Measurements from ENCODE around the gene CD55.

Gene CD55

GRCh38 chr1:207405814-207406213 is 84.3 kb downstream of the CD55 start:
- TF ChIP-seq CTCF (IDR thresholded peaks at IDR 0.05; ENCODE audit: low read depth, low read length, missing control alignments) = no peak
- Histone ChIP-seq H3K4me3 (ENCODE audit: low read depth, low read length) (no peak overlapping the region), H3K36me3 (replicated peaks) (no peaks in the 10 kb centered on the region), H3K27me3 (replicated peaks) (no peaks in the 10 kb centered on the region), H3K27ac (no peak overlapping the region)
- DNase-seq = no peak
- in situ Hi-C loops (cut with HindIII; ENCODE audit: low pct_ligation_motif_present, low sequenced_read_pairs) = loop anchor here (25.0 kb wide), 1 partner anchor 319 kb away; the partner anchor contains the start of gene C4BPB

- in situ Hi-C loops (cut with HindIII; ENCODE audit: low pct_ligation_motif_present, low sequenced_read_pairs) = loop anchor here (25.0 kb wide), 1 partner anchor 320 kb away; the partner anchor contains the start of gene C4BPB
- DNase-seq = no peak
Measured at GRCh38 chr1:207407655-207408260, 86.3 kb downstream of the CD55 start.

More at GRCh38 chr1:207407655-207408260, 86.3 kb downstream of the CD55 start:
- Histone ChIP-seq H3K27me3 (replicated peaks) (no peaks in the 10 kb centered on the region), H3K27ac (no peak overlapping the region), H3K4me3 (ENCODE audit: low read depth, low read length) (no peak overlapping the region), H3K36me3 (replicated peaks) (no peaks in the 10 kb centered on the region)
- no peak for TF ChIP-seq CTCF (IDR thresholded peaks at IDR 0.05; ENCODE audit: low read depth, low read length, missing control alignments)

All from brain microvascular endothelial cell (primary cell).